ENCODE measurements around the gene SENP6.
"Not testable (repeated sequence)": the region's sequence is repeated elsewhere in the genome, so short reads cannot be mapped to it uniquely, and the experiment has no call there.

SENP6 gene

GRCh38 chr6:75643173-75643572 lies 41.5 kb downstream of the SENP6 start:
- Histone ChIP-seq H3K4me3 (ENCODE audit: low read depth, low read length) (no peak overlapping the region), H3K27me3 (ENCODE audit: insufficient read depth, low read length) (no peaks in the 10 kb centered on the region), H3K4me1 (ENCODE audit: control insufficient read depth, insufficient read depth, low read length, unreplicated experiment) (no peaks in the 10 kb centered on the region), H3K79me2 (ENCODE audit: control insufficient read depth, insufficient read depth, low read length, unreplicated experiment) (peaks cover 2% of the 10 kb centered on the region), H3K36me3 (ENCODE audit: insufficient read depth, low read length) (peaks cover 16% of the 10 kb centered on the region), H3K27ac (ENCODE audit: low read depth, low read length) (no peak overlapping the region), H2AFZ (ENCODE audit: low read length, unreplicated experiment) (no peak overlapping the region)

GRCh38 chr6:75656479-75656878 lies 54.8 kb downstream of the SENP6 start:
- H3K4me3 ChIP-seq (ENCODE audit: low read depth, low read length), result no peak overlapping the region
- peaks cover 13% of the 10 kb centered on the region for H3K36me3 ChIP-seq (ENCODE audit: insufficient read depth, low read length)

GRCh38 chr6:75657327-75657726 lies 55.6 kb downstream of the SENP6 start:
- Histone ChIP-seq H2AFZ (ENCODE audit: low read length, unreplicated experiment) (no peak overlapping the region), H3K36me3 (ENCODE audit: insufficient read depth, low read length) (peaks cover 10% of the 10 kb centered on the region), H3K4me1 (ENCODE audit: control insufficient read depth, insufficient read depth, low read length, unreplicated experiment) (no peaks in the 10 kb centered on the region), H3K4me3 (ENCODE audit: low read depth, low read length) (no peak overlapping the region), H3K27me3 (ENCODE audit: insufficient read depth, low read length) (no peaks in the 10 kb centered on the region), H3K27ac (ENCODE audit: low read depth, low read length) (no peak overlapping the region), H3K79me2 (ENCODE audit: control insufficient read depth, insufficient read depth, low read length, unreplicated experiment) (no peaks in the 10 kb centered on the region)

More at GRCh38 chr6:75656479-75656878, 54.8 kb downstream of the SENP6 start:
- Histone ChIP-seq H3K27ac (ENCODE audit: low read depth, low read length) (no peak overlapping the region), H3K27me3 (ENCODE audit: insufficient read depth, low read length) (no peaks in the 10 kb centered on the region), H3K79me2 (ENCODE audit: control insufficient read depth, insufficient read depth, low read length, unreplicated experiment) (no peaks in the 10 kb centered on the region), H2AFZ (ENCODE audit: low read length, unreplicated experiment) (no peak overlapping the region), H3K4me1 (ENCODE audit: control insufficient read depth, insufficient read depth, low read length, unreplicated experiment) (no peaks in the 10 kb centered on the region)

GRCh38 chr6:75666592-75666991 lies 64.9 kb downstream of the SENP6 start:
- Histone ChIP-seq H2AFZ (ENCODE audit: low read length, unreplicated experiment) (no peak overlapping the region), H3K27ac (ENCODE audit: low read depth, low read length) (no peak overlapping the region), H3K4me1 (ENCODE audit: control insufficient read depth, insufficient read depth, low read length, unreplicated experiment) (no peaks in the 10 kb centered on the region), H3K4me3 (ENCODE audit: low read depth, low read length) (no peak overlapping the region), H3K27me3 (ENCODE audit: insufficient read depth, low read length) (no peaks in the 10 kb centered on the region), H3K79me2 (ENCODE audit: control insufficient read depth, insufficient read depth, low read length, unreplicated experiment) (no peaks in the 10 kb centered on the region), H3K36me3 (ENCODE audit: insufficient read depth, low read length) (peaks cover 27% of the 10 kb centered on the region)

- H3K4me1 ChIP-seq (ENCODE audit: control insufficient read depth, insufficient read depth, low read length, unreplicated experiment), result no peaks in the 10 kb centered on the region
- peaks cover 23% of the 10 kb centered on the region for H3K36me3 ChIP-seq (ENCODE audit: insufficient read depth, low read length)
- no peak overlapping the region for H3K4me3 ChIP-seq (ENCODE audit: low read depth, low read length)
- H3K79me2 ChIP-seq (ENCODE audit: control insufficient read depth, insufficient read depth, low read length, unreplicated experiment), result no peaks in the 10 kb centered on the region
- H2AFZ ChIP-seq (ENCODE audit: low read length, unreplicated experiment), result no peak overlapping the region
- no peaks in the 10 kb centered on the region for H3K27me3 ChIP-seq (ENCODE audit: insufficient read depth, low read length)
- H3K27ac ChIP-seq (ENCODE audit: low read depth, low read length), result no peak overlapping the region
Observed at GRCh38 chr6:75673884-75674283, 72.2 kb downstream of the SENP6 start.

- peaks cover 48% of the 10 kb centered on the region for H3K36me3 ChIP-seq (ENCODE audit: insufficient read depth, low read length)
Observed at GRCh38 chr6:75676377-75676776, 74.7 kb downstream of the SENP6 start.

GRCh38 chr6:75682548-75682947 lies 80.9 kb downstream of the SENP6 start:
- not testable (repeated sequence) for H2AFZ ChIP-seq (ENCODE audit: low read length, unreplicated experiment); H3K79me2 ChIP-seq (ENCODE audit: control insufficient read depth, insufficient read depth, low read length, unreplicated experiment); H3K27ac ChIP-seq (ENCODE audit: low read depth, low read length); H3K4me3 ChIP-seq (ENCODE audit: low read depth, low read length); H3K4me1 ChIP-seq (ENCODE audit: control insufficient read depth, insufficient read depth, low read length, unreplicated experiment); H3K27me3 ChIP-seq (ENCODE audit: insufficient read depth, low read length)
- peaks cover 47% of the 10 kb centered on the region for H3K36me3 ChIP-seq (ENCODE audit: insufficient read depth, low read length)

More at GRCh38 chr6:75676377-75676776, 74.7 kb downstream of the SENP6 start:
- Histone ChIP-seq H3K4me3 (ENCODE audit: low read depth, low read length) (no peak overlapping the region), H2AFZ (ENCODE audit: low read length, unreplicated experiment) (no peak overlapping the region), H3K27ac (ENCODE audit: low read depth, low read length) (no peak overlapping the region), H3K79me2 (ENCODE audit: control insufficient read depth, insufficient read depth, low read length, unreplicated experiment) (no peaks in the 10 kb centered on the region), H3K4me1 (ENCODE audit: control insufficient read depth, insufficient read depth, low read length, unreplicated experiment) (no peaks in the 10 kb centered on the region), H3K27me3 (ENCODE audit: insufficient read depth, low read length) (no peaks in the 10 kb centered on the region)

GRCh38 chr6:75683005-75683404 lies 81.3 kb downstream of the SENP6 start:
- H3K36me3 ChIP-seq (ENCODE audit: insufficient read depth, low read length), result peaks cover 44% of the 10 kb centered on the region
- H3K27ac ChIP-seq (ENCODE audit: low read depth, low read length); H3K4me3 ChIP-seq (ENCODE audit: low read depth, low read length); H2AFZ ChIP-seq (ENCODE audit: low read length, unreplicated experiment); H3K27me3 ChIP-seq (ENCODE audit: insufficient read depth, low read length); H3K79me2 ChIP-seq (ENCODE audit: control insufficient read depth, insufficient read depth, low read length, unreplicated experiment); H3K4me1 ChIP-seq (ENCODE audit: control insufficient read depth, insufficient read depth, low read length, unreplicated experiment): not testable (repeated sequence)

- not testable (repeated sequence) for H2AFZ ChIP-seq (ENCODE audit: low read length, unreplicated experiment); H3K79me2 ChIP-seq (ENCODE audit: control insufficient read depth, insufficient read depth, low read length, unreplicated experiment); H3K27ac ChIP-seq (ENCODE audit: low read depth, low read length); H3K27me3 ChIP-seq (ENCODE audit: insufficient read depth, low read length); H3K4me1 ChIP-seq (ENCODE audit: control insufficient read depth, insufficient read depth, low read length, unreplicated experiment); H3K36me3 ChIP-seq (ENCODE audit: insufficient read depth, low read length); H3K4me3 ChIP-seq (ENCODE audit: low read depth, low read length)
Observed at GRCh38 chr6:75687535-75687934, 85.9 kb downstream of the SENP6 start.

GRCh38 chr6:75687937-75688336 lies 86.3 kb downstream of the SENP6 start:
- H3K79me2 ChIP-seq (ENCODE audit: control insufficient read depth, insufficient read depth, low read length, unreplicated experiment); H3K36me3 ChIP-seq (ENCODE audit: insufficient read depth, low read length); H3K27me3 ChIP-seq (ENCODE audit: insufficient read depth, low read length): not testable (repeated sequence)

GRCh38 chr6:75689576-75689975 lies 87.9 kb downstream of the SENP6 start:
- no peak overlapping the region for H3K27ac ChIP-seq (ENCODE audit: low read depth, low read length)
- H3K4me3 ChIP-seq (ENCODE audit: low read depth, low read length), result no peak overlapping the region
- H3K79me2 ChIP-seq (ENCODE audit: control insufficient read depth, insufficient read depth, low read length, unreplicated experiment), result no peaks in the 10 kb centered on the region
- H3K36me3 ChIP-seq (ENCODE audit: insufficient read depth, low read length), result no peaks in the 10 kb centered on the region; the same call in none of the 2 replicates
- no peaks in the 10 kb centered on the region for H3K4me1 ChIP-seq (ENCODE audit: control insufficient read depth, insufficient read depth, low read length, unreplicated experiment)
- H3K27me3 ChIP-seq (ENCODE audit: insufficient read depth, low read length), result no peaks in the 10 kb centered on the region
- H2AFZ ChIP-seq (ENCODE audit: low read length, unreplicated experiment), result no peak overlapping the region

More at GRCh38 chr6:75687937-75688336, 86.3 kb downstream of the SENP6 start:
- not testable (repeated sequence) for H3K4me1 ChIP-seq (ENCODE audit: control insufficient read depth, insufficient read depth, low read length, unreplicated experiment); H3K4me3 ChIP-seq (ENCODE audit: low read depth, low read length); H3K27ac ChIP-seq (ENCODE audit: low read depth, low read length); H2AFZ ChIP-seq (ENCODE audit: low read length, unreplicated experiment)

All from ACC112 (cell line).